Osteoblast (primary cell): ENCODE data around the gene TENM3. TPM values are rescaled to one million over a fixed set of nuclear protein-coding genes. Genes with fewer than 3 reads are reported as not detected.

ENCODE experiments used
- DNase-seq: peaks from one replicate; pipeline ENCODE4 v3.0.0; 2011; ENCODE audit warnings: low spot score, mixed read lengths; ENCODE audit not compliant: insufficient read length; ENCODE audit errors: missing footprints
- H2AFZ ChIP-seq: 2 replicates; pipeline ENCODE4 v1.6.0; 2011; ENCODE audit warnings: mild to moderate bottlenecking, low read length
- H3K27ac ChIP-seq: 2 replicates; pipeline ENCODE4 v1.5.1; 2011; ENCODE audit warnings: mild to moderate bottlenecking, low read depth, low read length, moderate library complexity
- H3K27me3 ChIP-seq: 2 replicates; pipeline ENCODE4 v1.6.0; 2012; ENCODE audit warnings: mild to moderate bottlenecking, control low read depth, inconsistent platforms, low read length, moderate library complexity; ENCODE audit not compliant: insufficient read depth
- H3K36me3 ChIP-seq: 2 replicates; pipeline ENCODE4 v1.5.1; 2011; ENCODE audit warnings: mild to moderate bottlenecking, low read length, control low read depth, moderate library complexity; ENCODE audit not compliant: insufficient read depth
- H3K4me1 ChIP-seq: 2 replicates; pipeline ENCODE4 v1.5.1; 2011; ENCODE audit warnings: mild to moderate bottlenecking, low read length, control low read depth, moderate library complexity; ENCODE audit not compliant: insufficient read depth
- H3K4me2 ChIP-seq: 2 replicates; pipeline ENCODE4 v1.6.0; 2011; ENCODE audit warnings: mild to moderate bottlenecking, low read length; ENCODE audit not compliant: insufficient read depth
- H3K4me3 ChIP-seq: fragments of 200-600 bp; sonication (generic); 3 replicates; pipeline ENCODE4 v1.5.1; 2012; ENCODE audit warnings: mild to moderate bottlenecking, low read length, inconsistent platforms; ENCODE audit not compliant: insufficient read depth
- H3K79me2 ChIP-seq: 2 replicates; pipeline ENCODE4 v1.6.0; 2012; ENCODE audit warnings: mild to moderate bottlenecking, low read length, control low read depth, inconsistent platforms; ENCODE audit not compliant: insufficient read depth
- H3K9me3 ChIP-seq: 2 replicates; pipeline ENCODE4 v1.5.1; 2011; ENCODE audit warnings: low read depth, low read length, control low read depth
- H4K20me1 ChIP-seq: 2 replicates; pipeline ENCODE4 v1.6.0; 2012; ENCODE audit warnings: mild to moderate bottlenecking, low read length, control low read depth; ENCODE audit not compliant: insufficient read depth
- total RNA-seq: library from RNA; depleted of rRNA; stranded (reverse); fragments of >200 nt; gene quantifications from 2 replicates; pipeline ENCODE4 v1.2.3, GENCODE V29; 2012
- TF ChIP-seq, protein P1 (sequence below): IDR thresholded peaks from 2 replicates; pipeline ENCODE4 v1.5.1; 2011; ENCODE audit warnings: mild to moderate bottlenecking, low read depth, low read length, moderate library complexity; ENCODE audit errors: extremely low read depth

The TENM3 gene
- total RNA-seq, 1 donor = 59.0 TPM

DNA sequence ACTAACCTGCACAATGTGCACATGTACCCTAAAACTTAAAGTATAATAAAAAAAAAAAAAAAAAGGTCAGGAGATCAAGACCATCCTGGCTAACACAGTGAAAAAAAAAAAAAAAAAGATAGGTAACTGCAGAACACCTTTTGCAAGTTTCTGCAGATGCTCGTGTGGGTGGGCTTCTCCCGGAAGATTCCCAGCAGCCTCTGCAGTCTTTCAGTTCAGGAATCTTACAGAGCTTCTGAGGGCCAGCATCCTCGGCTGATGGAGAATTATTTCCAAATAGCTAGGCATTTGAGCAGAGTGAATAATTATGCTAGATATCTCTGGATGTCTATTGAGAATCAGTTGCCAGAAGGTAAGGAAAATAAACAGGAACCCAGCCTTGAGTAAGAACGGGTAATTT, 373.3 kb downstream of the TENM3 start:
- no peaks in the 10 kb centered on the region for H3K4me1 ChIP-seq
- no peak overlapping the region for H3K4me3 ChIP-seq
- no peak overlapping the region for H2AFZ ChIP-seq
- no peak for DNase-seq
- no peaks in the 10 kb centered on the region for H3K79me2 ChIP-seq
- no peaks in the 10 kb centered on the region for H4K20me1 ChIP-seq
- H3K4me2 ChIP-seq = no peak overlapping the region
- no peaks in the 10 kb centered on the region for H3K36me3 ChIP-seq
- TF ChIP-seq, protein P1, sequence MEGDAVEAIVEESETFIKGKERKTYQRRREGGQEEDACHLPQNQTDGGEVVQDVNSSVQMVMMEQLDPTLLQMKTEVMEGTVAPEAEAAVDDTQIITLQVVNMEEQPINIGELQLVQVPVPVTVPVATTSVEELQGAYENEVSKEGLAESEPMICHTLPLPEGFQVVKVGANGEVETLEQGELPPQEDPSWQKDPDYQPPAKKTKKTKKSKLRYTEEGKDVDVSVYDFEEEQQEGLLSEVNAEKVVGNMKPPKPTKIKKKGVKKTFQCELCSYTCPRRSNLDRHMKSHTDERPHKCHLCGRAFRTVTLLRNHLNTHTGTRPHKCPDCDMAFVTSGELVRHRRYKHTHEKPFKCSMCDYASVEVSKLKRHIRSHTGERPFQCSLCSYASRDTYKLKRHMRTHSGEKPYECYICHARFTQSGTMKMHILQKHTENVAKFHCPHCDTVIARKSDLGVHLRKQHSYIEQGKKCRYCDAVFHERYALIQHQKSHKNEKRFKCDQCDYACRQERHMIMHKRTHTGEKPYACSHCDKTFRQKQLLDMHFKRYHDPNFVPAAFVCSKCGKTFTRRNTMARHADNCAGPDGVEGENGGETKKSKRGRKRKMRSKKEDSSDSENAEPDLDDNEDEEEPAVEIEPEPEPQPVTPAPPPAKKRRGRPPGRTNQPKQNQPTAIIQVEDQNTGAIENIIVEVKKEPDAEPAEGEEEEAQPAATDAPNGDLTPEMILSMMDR = no peak
- no peaks in the 10 kb centered on the region for H3K9me3 ChIP-seq
- H3K27ac ChIP-seq = no peak overlapping the region
- no peaks in the 10 kb centered on the region for H3K27me3 ChIP-seq

DNA sequence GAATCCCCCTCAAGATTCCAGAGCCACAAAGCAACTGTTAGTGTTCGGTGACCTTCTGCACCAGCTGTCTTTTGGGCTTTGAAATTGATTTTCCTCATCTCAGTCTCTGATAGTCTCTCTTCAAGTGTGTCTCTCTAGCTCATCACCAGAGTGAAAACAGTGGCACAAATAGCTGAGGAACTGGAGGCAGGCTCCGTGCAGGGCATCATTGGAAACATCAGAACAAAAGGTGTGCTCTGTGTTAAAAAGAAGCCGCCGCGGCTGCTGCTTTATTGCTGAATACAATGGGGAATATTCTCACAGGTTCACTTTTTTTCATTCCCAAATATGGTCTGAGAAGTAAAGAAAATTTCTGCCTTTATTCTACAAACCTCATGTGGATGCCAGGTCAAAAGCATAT, 376.5 kb downstream of the TENM3 start:
- Histone ChIP-seq H3K27me3 (no peaks in the 10 kb centered on the region), H3K79me2 (no peaks in the 10 kb centered on the region), H3K4me1 (no peaks in the 10 kb centered on the region), H2AFZ (no peak overlapping the region), H3K4me2 (no peak overlapping the region), H3K27ac (no peak overlapping the region), H3K36me3 (no peaks in the 10 kb centered on the region), H4K20me1 (no peaks in the 10 kb centered on the region), H3K4me3 (no peak overlapping the region), H3K9me3 (no peaks in the 10 kb centered on the region)
- no peak for DNase-seq
- TF ChIP-seq, protein P1 = no peak

DNA sequence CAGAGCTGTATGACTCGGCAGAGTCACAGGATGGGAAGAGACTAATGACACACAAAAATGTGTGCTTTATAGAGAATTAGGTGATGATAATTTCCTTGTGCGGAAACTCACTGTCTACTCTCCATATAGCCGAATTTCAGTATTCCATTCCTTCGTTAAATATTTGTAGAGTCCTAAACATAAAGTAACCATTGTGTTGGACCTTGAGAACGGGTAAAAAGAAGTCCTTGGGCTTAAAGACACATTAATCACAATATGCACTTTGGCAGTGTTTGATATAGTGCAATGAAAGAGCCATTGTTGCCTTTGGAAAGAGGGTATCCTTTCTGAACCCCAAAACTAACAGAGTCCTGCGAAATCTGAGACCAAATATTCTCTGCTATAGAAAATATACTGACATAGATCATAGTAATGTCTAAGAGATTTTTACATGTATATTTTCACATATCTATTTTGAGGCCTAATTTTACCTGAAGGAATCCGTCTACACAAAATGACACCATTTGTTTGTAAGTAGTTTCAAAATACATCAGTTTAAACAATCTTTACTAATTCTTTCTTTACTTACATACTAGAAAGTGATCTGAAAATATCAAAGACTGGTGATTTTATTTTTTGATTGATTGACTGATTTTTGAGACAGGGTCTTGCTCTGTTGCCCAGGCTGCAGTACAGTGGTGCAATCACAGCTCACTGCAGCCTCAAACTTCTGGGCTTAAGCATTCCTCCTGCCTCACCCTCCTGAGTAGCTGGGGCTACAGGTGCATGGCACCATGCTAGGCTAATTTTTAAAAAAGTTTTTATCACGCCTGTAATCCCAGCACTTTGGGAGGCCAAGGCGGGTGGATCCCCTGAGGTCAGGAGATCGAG, 377.1 kb downstream of the TENM3 start:
- no peak overlapping the region for H2AFZ ChIP-seq
- no peaks in the 10 kb centered on the region for H3K79me2 ChIP-seq
- no peaks in the 10 kb centered on the region for H4K20me1 ChIP-seq
- H3K4me3 ChIP-seq = no peak overlapping the region
- H3K27me3 ChIP-seq = no peaks in the 10 kb centered on the region
- no peaks in the 10 kb centered on the region for H3K36me3 ChIP-seq
- H3K4me1 ChIP-seq = no peaks in the 10 kb centered on the region
- no peak overlapping the region for H3K4me2 ChIP-seq
- TF ChIP-seq, protein P1 = no peak
- DNase-seq = no peak
- no peaks in the 10 kb centered on the region for H3K9me3 ChIP-seq
- H3K27ac ChIP-seq = no peak overlapping the region

DNA sequence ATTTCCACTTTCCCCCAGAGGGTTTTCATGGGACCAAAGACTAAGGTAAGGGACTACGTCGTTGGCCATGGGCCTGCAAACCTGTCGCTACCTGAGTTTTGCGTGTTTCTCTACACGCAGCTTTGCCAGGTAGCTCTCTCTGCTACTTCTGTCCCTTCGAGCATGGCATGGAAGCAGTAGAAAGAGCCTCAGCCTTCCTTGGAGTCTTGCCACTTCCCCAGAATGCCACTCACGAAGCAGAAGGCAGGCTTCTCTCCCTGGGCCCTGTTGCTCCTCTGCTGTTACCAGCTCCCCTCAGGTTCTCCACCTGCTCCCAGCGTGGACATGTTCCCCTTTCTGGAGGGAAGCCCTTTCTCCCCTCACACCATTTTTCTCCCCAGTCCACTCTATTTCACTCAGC, 381.1 kb downstream of the TENM3 start:
- H3K36me3 ChIP-seq = no peaks in the 10 kb centered on the region
- H3K79me2 ChIP-seq = no peaks in the 10 kb centered on the region
- no peak overlapping the region for H3K4me3 ChIP-seq
- H4K20me1 ChIP-seq = no peaks in the 10 kb centered on the region
- DNase-seq = no peak
- H3K4me2 ChIP-seq = no peak overlapping the region
- no peak overlapping the region for H2AFZ ChIP-seq
- no peaks in the 10 kb centered on the region for H3K4me1 ChIP-seq
- TF ChIP-seq, protein P1 = no peak
- H3K27me3 ChIP-seq = no peaks in the 10 kb centered on the region
- H3K27ac ChIP-seq = no peak overlapping the region
- no peaks in the 10 kb centered on the region for H3K9me3 ChIP-seq
